Stimulated activated naive CD8-positive, alpha-beta T cell treated with anti-CD3 and anti-CD28 coated beads, Interleukin-15, amount 100 ng/mL, for 72 hours (primary cell): Measurements from ENCODE around the gene GP1BA.

Experiments used
- ATAC-seq: fragments of 150-1000 bp; cut with Tn5 transposase; 2 replicates; pipeline ENCODE4 v1.10.0; 2021; ENCODE audit warnings: mild to moderate bottlenecking, moderate library complexity
- DNase-seq, 2 donors: peaks; one replicate each; pipeline ENCODE4 v3.0.0; 2021 to 2022
- H3K27ac Mint-ChIP-seq, 2 donors: one replicate each; pipeline ENCODE4 v1.8.0; 2022; ENCODE audit warnings: mild to moderate bottlenecking in 2 of 2, mixed read lengths in 2 of 2, moderate library complexity in 2 of 2
- H3K27me3 Mint-ChIP-seq: one replicate; pipeline ENCODE4 v1.8.0; 2022; ENCODE audit warnings: mixed read lengths
- H3K4me1 Mint-ChIP-seq: one replicate; pipeline ENCODE4 v1.8.0; 2022; ENCODE audit warnings: mild to moderate bottlenecking, mixed read lengths
- H3K4me3 Mint-ChIP-seq, 2 donors: one replicate each; pipeline ENCODE4 v1.8.0; 2022; ENCODE audit warnings: mild to moderate bottlenecking in 2 of 2, mixed read lengths in 2 of 2, moderate library complexity in 1 of 2
- H3K9me3 Mint-ChIP-seq, 2 donors: one replicate each; pipeline ENCODE4 v1.8.0; 2022; ENCODE audit warnings: mixed read lengths in 2 of 2

The GP1BA gene

DNA sequence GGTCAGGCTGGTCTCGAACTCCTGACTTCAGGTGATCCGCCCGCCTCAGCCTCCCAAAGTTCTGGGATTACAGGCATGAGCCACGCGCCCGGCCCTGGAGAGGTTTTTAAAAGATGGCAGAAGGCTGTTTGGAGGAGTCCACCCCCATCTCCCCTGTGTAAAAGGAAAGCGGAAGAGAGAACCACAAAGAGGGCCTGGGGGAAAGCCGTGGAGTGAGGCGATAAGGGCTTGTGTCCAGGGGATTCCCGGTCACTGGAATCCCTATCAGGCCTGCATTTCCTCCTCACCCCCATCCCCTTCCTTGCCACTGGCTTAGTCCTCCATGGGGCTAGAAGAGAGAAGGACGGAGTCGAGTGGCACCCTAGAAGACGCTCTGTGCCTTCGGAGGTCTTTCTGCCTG is at the start of gene GP1BA:
TSS of gene GP1BA (plus strand) at position 315 of the 400 bp plus-strand sequence. CDS start 328 bp downstream, outside the sequence.
- ATAC-seq (no peak), DNase-seq (no peak)
- Mint-ChIP-seq H3K27ac (peak within 1 kb of the TSS; percentile 43 to 84), H3K9me3 (no peaks in the 10 kb centered on the region), H3K4me3 (no peak within 1 kb of the TSS), H3K4me1 (peaks cover 47% of the 10 kb centered on the region), H3K27me3 (peaks cover 20% of the 10 kb centered on the region)

GRCh38 chr17:4884489-4884888 is 47.6 kb upstream of the GP1BA start:
- Mint-ChIP-seq H3K27me3 (no peaks in the 10 kb centered on the region), H3K4me3 (no peak overlapping the region), H3K9me3 (no peaks in the 10 kb centered on the region), H3K27ac (peak overlapping the region in 1 of 2 donors; percentile 6), H3K4me1 (no peaks in the 10 kb centered on the region)
- DNase-seq = no peak
- no peak for ATAC-seq

- no peak for ATAC-seq
Observed at GRCh38 chr17:4886830-4887229, 45.2 kb upstream of the GP1BA start.

DNA sequence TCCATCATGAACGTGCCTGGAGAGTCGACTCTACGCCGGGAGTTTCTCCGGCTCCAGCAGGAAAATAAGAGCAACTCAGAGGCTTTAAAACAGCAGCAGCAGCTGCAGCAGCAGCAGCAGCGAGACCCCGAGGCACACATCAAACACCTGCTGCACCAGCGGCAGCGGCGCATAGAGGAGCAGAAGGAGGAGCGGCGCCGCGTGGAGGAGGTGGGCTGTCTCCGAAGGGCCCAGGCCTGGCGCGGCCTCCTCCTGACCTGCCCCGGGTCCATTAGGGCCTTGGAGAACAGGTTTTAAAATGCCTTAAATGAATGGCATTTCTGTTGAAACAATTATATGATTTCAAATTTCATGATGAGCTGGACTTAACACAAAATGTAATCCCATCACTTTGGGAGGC is 44.5 kb upstream of the GP1BA start:
- ATAC-seq = no peak

More at GRCh38 chr17:4886830-4887229, 45.2 kb upstream of the GP1BA start:
- no peaks in the 10 kb centered on the region for H3K9me3 Mint-ChIP-seq
- H3K27me3 Mint-ChIP-seq = no peaks in the 10 kb centered on the region
- DNase-seq = no peak
- H3K27ac Mint-ChIP-seq = peak overlapping the region in 1 of 2 donors; percentile 56
- no peak overlapping the region for H3K4me3 Mint-ChIP-seq
- H3K4me1 Mint-ChIP-seq = no peaks in the 10 kb centered on the region

DNA sequence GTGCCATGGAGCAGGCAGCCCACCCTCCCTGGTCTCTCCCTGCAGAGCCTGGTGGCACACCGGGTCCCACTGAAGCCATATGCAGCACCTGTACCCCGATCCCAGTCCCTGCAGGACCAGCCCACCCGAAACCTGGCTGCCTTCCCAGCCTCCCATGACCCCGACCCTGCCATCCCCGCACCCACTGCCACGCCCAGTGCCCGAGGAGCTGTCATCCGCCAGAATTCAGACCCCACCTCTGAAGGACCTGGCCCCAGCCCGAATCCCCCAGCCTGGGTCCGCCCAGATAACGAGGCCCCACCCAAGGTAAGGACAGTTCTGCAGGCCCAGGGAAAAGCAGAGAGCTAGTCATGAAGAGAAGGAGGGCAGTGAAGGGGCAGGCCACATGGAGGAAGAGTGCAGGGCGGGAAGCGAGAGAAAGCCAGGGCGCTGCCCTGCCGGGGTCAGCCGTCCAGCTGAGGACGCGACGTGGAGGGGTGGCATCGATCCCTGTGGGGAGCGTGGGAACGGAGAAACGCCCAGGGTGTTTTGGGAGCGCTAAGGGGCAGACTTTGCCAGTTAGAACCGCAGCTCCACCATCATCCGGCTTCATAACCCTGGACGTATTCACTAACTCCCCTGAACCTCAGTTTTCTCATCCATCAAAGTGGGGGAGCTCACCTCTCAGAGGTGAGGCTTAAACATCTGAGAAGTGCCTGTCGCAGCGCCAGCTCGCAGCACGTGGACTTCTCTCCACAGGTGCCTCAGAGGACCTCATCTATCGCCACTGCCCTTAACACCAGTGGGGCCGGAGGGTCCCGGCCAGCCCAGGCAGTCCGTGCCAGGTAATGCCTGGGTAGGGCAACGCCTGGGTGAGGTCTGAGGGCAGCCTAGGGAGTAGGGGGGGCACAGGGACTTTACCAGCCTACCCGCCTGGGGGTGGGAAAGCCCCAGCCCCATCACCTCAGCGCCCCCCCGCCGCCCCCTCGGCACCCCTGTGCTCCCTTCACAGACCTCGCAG is 40.4 kb upstream of the GP1BA start:
- Mint-ChIP-seq H3K4me3 (no peak overlapping the region), H3K4me1 (no peaks in the 10 kb centered on the region), H3K27ac (no peak overlapping the region), H3K9me3 (no peaks in the 10 kb centered on the region), H3K27me3 (no peaks in the 10 kb centered on the region)
- no peak for ATAC-seq
- no peak for DNase-seq

More for the DNA sequence above, 44.5 kb upstream of the GP1BA start:
- Mint-ChIP-seq H3K27me3 (no peaks in the 10 kb centered on the region), H3K9me3 (no peaks in the 10 kb centered on the region), H3K4me1 (no peaks in the 10 kb centered on the region), H3K27ac (no peak overlapping the region), H3K4me3 (no peak overlapping the region)
- DNase-seq = no peak

DNA sequence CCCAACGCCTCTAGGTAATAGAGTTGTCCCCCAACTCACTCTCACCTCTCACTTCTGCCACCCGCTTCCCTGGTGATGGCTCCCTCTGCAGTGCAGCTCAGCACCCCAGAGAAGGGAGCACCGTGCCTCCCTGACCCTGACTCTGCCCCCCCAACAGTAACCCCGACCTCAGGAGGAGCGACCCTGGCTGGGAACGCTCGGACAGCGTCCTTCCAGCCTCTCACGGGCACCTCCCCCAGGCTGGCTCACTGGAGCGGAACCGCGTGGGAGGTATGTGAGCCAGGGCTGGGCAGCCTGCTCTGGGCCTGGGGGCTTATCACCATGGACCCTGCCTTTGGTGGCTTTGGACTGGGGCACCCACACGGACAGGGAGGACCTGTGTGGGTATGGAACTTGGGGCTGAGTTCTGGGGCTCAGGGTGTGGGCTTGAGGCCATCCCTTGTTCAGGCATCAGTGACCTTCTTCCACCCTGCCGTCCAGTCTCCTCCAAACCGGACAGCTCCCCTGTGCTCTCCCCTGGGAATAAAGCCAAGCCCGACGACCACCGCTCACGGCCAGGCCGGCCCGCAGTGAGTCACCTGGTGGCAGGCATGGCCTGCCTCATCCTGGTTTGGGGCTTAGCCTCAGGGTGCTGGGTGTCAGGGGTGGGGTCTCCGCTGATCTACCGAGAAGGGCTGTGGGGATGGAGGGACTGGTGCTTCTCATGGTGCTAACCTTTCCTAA is 39.4 kb upstream of the GP1BA start:
- Mint-ChIP-seq H3K4me1 (no peaks in the 10 kb centered on the region), H3K27me3 (no peaks in the 10 kb centered on the region), H3K4me3 (no peak overlapping the region), H3K9me3 (no peaks in the 10 kb centered on the region), H3K27ac (no peak overlapping the region)
- DNase-seq = no peak
- ATAC-seq = no peak

DNA sequence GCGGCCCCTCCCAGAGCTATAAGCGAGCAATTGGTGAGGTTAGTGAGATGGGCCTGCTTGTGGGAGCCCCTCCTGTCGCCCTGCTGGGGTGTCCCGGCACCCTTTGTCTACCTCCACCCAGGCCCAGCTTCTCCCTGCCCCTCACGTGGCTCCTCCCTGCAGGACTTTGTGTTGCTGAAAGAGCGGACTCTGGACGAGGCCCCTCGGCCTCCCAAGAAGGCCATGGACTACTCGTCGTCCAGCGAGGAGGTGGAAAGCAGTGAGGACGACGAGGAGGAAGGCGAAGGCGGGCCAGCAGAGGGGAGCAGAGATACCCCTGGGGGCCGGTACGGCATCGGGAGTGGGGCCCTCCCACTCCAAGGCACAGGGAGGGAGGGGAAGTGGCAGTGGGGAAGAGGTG is 38.8 kb upstream of the GP1BA start:
- Mint-ChIP-seq H3K4me1 (peaks cover 2% of the 10 kb centered on the region), H3K4me3 (no peak overlapping the region), H3K27me3 (no peaks in the 10 kb centered on the region), H3K9me3 (no peaks in the 10 kb centered on the region), H3K27ac (no peak overlapping the region)
- ATAC-seq (no peak), DNase-seq (no peak)

GRCh38 chr17:4893721-4894560 is 38.1 kb upstream of the GP1BA start:
- no peak for DNase-seq
- H3K27ac Mint-ChIP-seq = peak overlapping the region in 1 of 2 donors; percentile 74

GRCh38 chr17:4895121-4895520 is 37.0 kb upstream of the GP1BA start:
- Mint-ChIP-seq H3K27me3 (no peaks in the 10 kb centered on the region), H3K27ac (no peak overlapping the region), H3K4me3 (no peak overlapping the region), H3K9me3 (no peaks in the 10 kb centered on the region), H3K4me1 (peaks cover 17% of the 10 kb centered on the region)
- no peak for DNase-seq
- no peak for ATAC-seq

More at GRCh38 chr17:4893721-4894560, 38.1 kb upstream of the GP1BA start:
- ATAC-seq = peak; percentile 13
- H3K4me1 Mint-ChIP-seq = peaks cover 7% of the 10 kb centered on the region
- H3K27me3 Mint-ChIP-seq = no peaks in the 10 kb centered on the region
- no peak overlapping the region for H3K4me3 Mint-ChIP-seq
- H3K9me3 Mint-ChIP-seq = no peaks in the 10 kb centered on the region

DNA sequence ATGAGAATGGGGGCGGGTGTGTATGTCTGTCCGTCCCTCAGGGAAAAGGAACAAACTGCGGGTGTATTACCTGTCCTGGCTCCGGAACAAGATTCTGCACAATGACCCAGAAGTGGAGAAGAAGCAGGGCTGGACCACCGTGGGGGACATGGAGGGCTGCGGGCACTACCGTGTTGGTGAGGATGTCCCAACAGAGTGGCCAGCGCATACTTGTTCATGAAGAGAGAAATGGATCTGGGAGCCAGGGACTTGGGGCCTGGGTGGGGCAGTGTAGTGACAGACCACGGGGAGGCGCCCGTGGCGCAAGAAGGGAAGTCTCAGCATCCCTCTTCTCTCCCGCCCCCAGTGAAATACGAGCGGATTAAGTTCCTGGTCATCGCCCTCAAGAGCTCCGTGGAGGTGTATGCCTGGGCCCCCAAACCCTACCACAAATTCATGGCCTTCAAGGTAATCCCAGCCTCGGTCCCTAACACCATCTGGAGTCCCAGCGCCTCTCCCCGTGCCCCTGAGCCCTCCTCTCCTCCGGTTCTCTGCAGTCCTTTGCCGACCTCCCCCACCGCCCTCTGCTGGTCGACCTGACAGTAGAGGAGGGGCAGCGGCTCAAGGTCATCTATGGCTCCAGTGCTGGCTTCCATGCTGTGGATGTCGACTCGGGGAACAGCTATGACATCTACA is 36.3 kb upstream of the GP1BA start:
- Mint-ChIP-seq H3K9me3 (no peaks in the 10 kb centered on the region), H3K27me3 (no peaks in the 10 kb centered on the region), H3K4me3 (no peak overlapping the region), H3K27ac (peak overlapping the region in 1 of 2 donors; percentile 74), H3K4me1 (peaks cover 22% of the 10 kb centered on the region)
- ATAC-seq = no peak
- DNase-seq = no peak

DNA sequence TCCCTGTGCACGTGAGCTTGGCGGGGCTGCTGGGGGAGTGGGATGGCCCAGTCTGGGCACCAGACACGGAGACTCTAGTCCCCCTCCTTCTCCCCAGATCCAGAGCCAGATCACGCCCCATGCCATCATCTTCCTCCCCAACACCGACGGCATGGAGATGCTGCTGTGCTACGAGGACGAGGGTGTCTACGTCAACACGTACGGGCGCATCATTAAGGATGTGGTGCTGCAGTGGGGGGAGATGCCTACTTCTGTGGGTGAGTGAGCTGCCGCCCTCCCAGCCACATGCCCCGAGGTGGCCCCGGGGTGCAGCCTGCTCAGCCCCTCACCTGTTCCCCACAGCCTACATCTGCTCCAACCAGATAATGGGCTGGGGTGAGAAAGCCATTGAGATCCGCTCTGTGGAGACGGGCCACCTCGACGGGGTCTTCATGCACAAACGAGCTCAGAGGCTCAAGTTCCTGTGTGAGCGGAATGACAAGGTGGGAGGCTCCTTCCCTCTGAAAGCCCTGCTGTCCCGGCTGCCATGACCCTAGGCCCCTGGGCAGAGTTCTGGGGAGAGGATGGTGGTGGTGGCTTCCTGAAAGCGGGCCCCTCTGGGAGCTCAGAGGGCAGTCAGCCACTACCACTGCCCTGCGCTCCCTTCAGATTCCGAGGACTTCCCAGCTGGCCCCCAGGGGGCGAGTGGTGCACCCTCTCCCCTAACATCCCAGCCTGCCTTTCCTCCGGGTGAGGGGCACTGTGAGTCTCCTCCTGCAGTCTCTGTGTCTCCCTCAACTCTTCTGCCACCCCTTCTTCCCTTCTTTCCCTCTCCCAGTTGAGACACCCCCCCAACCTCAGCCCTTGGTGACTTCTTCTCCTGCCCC is 35.5 kb upstream of the GP1BA start:
- Mint-ChIP-seq H3K27ac (no peak overlapping the region), H3K4me1 (peaks cover 27% of the 10 kb centered on the region), H3K4me3 (no peak overlapping the region), H3K9me3 (no peaks in the 10 kb centered on the region), H3K27me3 (no peaks in the 10 kb centered on the region)
- DNase-seq = no peak
- ATAC-seq = no peak

GRCh38 chr17:4897198-4897687 is 34.8 kb upstream of the GP1BA start:
- Mint-ChIP-seq H3K27ac (peak overlapping the region in 1 of 2 donors; percentile 85), H3K9me3 (no peaks in the 10 kb centered on the region), H3K4me1 (peaks cover 33% of the 10 kb centered on the region), H3K4me3 (no peak overlapping the region), H3K27me3 (no peaks in the 10 kb centered on the region)
- DNase-seq (no peak), ATAC-seq (no peak)

- H3K4me3 Mint-ChIP-seq = no peak overlapping the region
Observed at GRCh38 chr17:4897785-4898184, 34.3 kb upstream of the GP1BA start.

GRCh38 chr17:4898351-4898750 is 33.7 kb upstream of the GP1BA start:
- Mint-ChIP-seq H3K9me3 (no peaks in the 10 kb centered on the region), H3K4me3 (peak overlapping the region; percentile 35 to 72), H3K27me3 (no peaks in the 10 kb centered on the region), H3K4me1 (peaks cover 44% of the 10 kb centered on the region), H3K27ac (no peak overlapping the region)
- no peak for ATAC-seq
- no peak for DNase-seq

More at GRCh38 chr17:4897785-4898184, 34.3 kb upstream of the GP1BA start:
- no peak overlapping the region for H3K27ac Mint-ChIP-seq
- H3K4me1 Mint-ChIP-seq = peaks cover 39% of the 10 kb centered on the region
- H3K27me3 Mint-ChIP-seq = no peaks in the 10 kb centered on the region
- ATAC-seq (no peak), DNase-seq (no peak)
- H3K9me3 Mint-ChIP-seq = no peaks in the 10 kb centered on the region
